Stimulated activated CD4-positive, alpha-beta T cell treated with anti-CD3 and anti-CD28 coated beads, Interleukin-1b, Interleukin-23, amount 100 ng/mL, for 48 hours (primary cell): ENCODE results near the gene PLEKHM3.

Source experiments
- DNase-seq: peaks from one replicate; pipeline ENCODE4 v3.0.0-alpha.2; 2020

Gene PLEKHM3

GRCh38 chr2:207778298-207778882, 246.9 kb downstream of the PLEKHM3 start:
- DNase-seq = no peak

DNA sequence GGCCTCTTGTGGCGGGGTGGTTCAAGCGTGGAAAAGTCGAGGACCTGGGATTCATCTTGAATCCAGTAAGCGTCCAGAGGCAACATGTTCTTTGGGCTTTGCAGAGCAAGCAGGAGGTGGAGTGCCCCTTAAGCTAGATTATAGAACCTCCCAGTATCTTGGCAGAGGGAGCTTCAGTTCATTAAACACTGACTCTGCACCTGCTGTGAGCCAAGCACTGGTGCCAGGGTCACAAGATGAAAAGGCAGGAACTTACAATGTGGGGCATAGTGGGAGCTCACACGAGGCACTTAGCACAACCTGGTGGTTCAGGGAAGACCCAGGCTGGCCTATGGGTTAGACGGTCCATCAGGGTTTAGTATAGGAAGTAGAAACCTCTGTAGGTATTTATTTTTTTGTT, 248.2 kb downstream of the PLEKHM3 start:
- no peak for DNase-seq

DNA sequence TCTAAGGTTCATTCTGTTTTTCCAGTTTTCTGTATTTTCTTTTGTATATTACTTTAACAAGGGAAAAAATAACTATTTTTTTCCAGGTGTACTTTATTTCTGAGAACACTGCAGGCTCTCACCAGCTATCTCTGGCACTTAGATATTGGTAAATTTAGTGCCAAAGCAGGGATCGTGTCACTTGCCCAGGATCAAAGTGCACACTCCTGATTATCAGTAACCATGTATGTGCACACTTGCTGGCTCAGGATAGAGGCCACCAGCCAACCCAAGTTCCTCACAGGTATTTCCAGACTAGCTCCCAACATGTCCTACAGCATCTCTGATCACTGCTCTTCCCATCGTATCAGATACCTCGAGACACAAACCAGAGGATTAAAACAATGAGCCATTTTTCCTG, 249.9 kb downstream of the PLEKHM3 start:
- no peak for DNase-seq

DNA sequence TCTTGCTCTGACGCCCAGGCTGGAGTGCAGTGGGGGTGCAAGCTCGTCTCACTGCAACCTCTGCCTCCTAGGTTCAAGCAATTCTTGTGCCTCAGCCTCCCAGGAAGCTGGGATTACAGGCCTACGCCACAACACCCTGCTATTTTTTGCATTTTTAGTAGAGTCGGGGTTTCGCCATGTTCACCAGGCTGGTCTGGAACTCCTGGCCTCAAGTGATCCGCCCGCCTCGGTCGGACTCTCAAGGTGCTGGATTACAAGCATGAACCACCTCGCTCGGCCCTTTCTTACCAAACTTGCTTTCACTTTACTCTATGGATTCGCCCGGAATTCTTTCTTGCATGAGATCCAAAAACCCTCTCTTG, 252.5 kb downstream of the PLEKHM3 start:
- no peak for DNase-seq

DNA sequence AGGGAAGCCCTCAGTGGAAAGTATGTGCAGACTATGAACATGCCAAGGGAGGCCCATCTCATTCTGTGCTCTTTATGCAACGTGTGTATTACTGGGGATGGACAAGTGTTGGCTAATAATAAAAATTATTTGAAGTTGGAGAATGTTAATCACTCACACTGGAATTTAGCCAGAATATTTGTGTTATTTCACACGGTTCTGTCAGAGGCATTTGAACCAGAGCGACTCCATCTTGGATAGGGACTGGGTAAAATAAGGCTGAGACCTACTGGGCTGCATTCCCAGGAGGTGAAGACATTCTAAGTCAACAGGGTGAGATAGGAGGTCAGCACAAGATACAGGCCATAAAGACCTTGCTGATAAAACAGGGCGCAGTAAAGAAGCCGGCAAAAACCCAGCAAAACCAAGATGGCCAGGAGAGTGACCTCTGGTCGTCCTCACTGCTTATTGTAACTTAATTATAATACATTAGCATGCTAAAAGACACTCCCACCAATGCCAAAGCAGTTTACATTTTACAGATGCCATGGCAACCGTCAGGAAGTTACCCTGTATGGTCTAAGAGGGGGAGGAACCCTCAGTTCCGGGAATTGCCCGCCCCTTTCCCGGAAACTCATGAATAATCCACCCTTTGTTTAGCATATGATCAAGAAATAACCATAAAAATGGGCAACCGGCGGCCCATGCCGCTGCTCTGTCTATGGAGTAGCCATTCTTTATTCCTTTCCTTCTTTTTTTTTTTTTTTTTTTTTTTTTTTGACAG, 253.1 kb downstream of the PLEKHM3 start:
- DNase-seq = peak; percentile 55

GRCh38 chr2:207771421-207771820, 253.9 kb downstream of the PLEKHM3 start:
- DNase-seq = no peak
